Stomach (tissue), 4 donors: Measurements from ENCODE around the gene EP300.

ENCODE experiments used
- CTCF ChIP-seq, 7 experiments: fragments of 450-650 bp in 4 of 7; fragments of 200-600 bp in 3 of 7; sonication (generic) in 3 of 7; IDR thresholded peaks; one replicate each; pipeline ENCODE4 v1.5.1; 2016 to 2019; ENCODE audit warnings: antibody characterized with exemption in 7 of 7, control low read depth in 2 of 7, mild to moderate bottlenecking in 1 of 7
- POLR2A ChIP-seq, 4 donors: fragments of 450-650 bp; IDR thresholded peaks; one replicate each; pipeline ENCODE4 v1.6.1; 2016; ENCODE audit warnings: antibody characterized with exemption in 4 of 4, control low read depth in 2 of 4, mild to moderate bottlenecking in 1 of 4, moderate library complexity in 1 of 4
- POLR2AphosphoS5 ChIP-seq, 3 donors: sonication (generic); formaldehyde crosslinking; IDR thresholded peaks; one replicate each; pipeline ENCODE4 v1.6.1; 2016; ENCODE audit warnings: antibody characterized with exemption in 3 of 3

DNA sequence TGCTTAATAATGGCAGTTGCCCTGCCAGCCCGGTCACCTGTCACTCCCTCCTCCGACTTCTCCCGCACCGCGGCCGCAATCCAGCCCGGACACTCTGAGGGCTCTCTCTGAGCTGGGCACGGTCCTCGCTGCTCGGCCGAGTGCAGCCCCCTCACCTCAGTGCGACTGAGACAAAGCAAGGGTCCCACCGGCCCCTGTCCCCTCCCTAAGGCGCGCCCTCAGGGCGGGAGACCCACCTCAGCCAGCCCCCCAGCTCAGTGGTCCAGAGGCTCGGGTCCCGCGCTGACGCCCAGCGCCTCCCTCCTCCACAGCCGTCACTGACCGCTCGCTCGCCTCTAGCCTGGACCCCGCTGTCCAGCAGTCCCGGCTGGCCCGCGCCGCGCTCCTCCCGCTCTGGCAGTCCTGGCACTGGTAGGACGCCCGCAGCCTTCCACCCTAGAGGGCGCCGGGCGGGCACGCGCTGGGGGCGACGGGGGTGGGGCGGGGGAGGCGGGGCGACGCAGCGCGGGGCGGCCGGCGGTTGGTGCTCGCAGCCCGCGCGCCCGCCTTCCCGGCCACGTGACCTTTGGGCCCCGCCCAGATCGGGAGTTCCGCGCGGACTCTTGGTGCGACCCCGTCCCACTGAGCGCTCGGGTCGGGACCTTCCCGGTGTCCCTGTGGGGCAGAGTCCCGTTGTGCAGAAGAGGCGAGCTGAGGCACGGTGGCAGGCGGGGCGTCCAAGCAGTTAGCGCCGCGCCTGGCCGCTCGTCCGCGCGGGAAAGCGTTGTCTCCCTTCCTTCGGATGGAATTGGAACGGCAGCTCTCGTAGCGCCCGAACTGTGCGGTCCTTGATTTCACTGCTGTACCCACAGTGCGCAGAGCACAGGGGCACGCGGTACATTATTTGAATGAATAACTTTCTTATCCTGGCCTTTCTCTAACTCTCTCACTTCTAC, 104.9 kb downstream of the EP300 start:
- TF ChIP-seq CTCF (IDR thresholded peaks at IDR 0.05) (peak in 1 of 7 experiments; percentile 17), POLR2A (IDR thresholded peaks at IDR 0.05) (no peak), POLR2AphosphoS5 (IDR thresholded peaks at IDR 0.05) (peak in 2 of 3 donors; percentile 64 to 79)
